GM18517 (cell line): ENCODE results near the gene CACNA1B.

Experiments
- ATAC-seq: cut with Tn5 transposase; IDR thresholded peaks from one replicate; pipeline ENCODE4 v1.9.1; 2021; ENCODE audit warnings: mild to moderate bottlenecking, moderate library complexity; ENCODE audit not compliant: unreplicated experiment

Gene CACNA1B

GRCh38 chr9:138025908-138026307 is 148.3 kb downstream of the CACNA1B start:
- no peak for ATAC-seq

- no peak for ATAC-seq
These were observed 151.0 kb downstream of the CACNA1B start for GRCh38 chr9:138028596-138028995.

GRCh38 chr9:138031186-138031585 is 153.6 kb downstream of the CACNA1B start:
- no peak for ATAC-seq

- no peak for ATAC-seq
These were observed 156.4 kb downstream of the CACNA1B start for GRCh38 chr9:138033950-138034349.

- ATAC-seq: no peak
These were observed 159.6 kb downstream of the CACNA1B start for GRCh38 chr9:138037140-138037539.

- ATAC-seq: no peak
These were observed 160.7 kb downstream of the CACNA1B start for GRCh38 chr9:138038244-138038671.

- no peak for ATAC-seq
These were observed 163.2 kb downstream of the CACNA1B start for GRCh38 chr9:138040446-138041430.

- ATAC-seq: no peak
These were observed 164.6 kb downstream of the CACNA1B start for GRCh38 chr9:138042146-138042545.

GRCh38 chr9:138042640-138043039 is 165.1 kb downstream of the CACNA1B start:
- no peak for ATAC-seq

- no peak for ATAC-seq
These were observed 165.5 kb downstream of the CACNA1B start for GRCh38 chr9:138043061-138043410.

- ATAC-seq: no peak
These were observed 166.1 kb downstream of the CACNA1B start for GRCh38 chr9:138043411-138044345.

- no peak for ATAC-seq
These were observed 167.2 kb downstream of the CACNA1B start for GRCh38 chr9:138044485-138045383.

GRCh38 chr9:138045541-138046490 is 168.2 kb downstream of the CACNA1B start:
- no peak for ATAC-seq

GRCh38 chr9:138046641-138047301 is 169.2 kb downstream of the CACNA1B start:
- no peak for ATAC-seq

- no peak for ATAC-seq
These were observed 170.0 kb downstream of the CACNA1B start for GRCh38 chr9:138047469-138048040.

GRCh38 chr9:138048184-138048583 is 170.6 kb downstream of the CACNA1B start:
- ATAC-seq: no peak

GRCh38 chr9:138049085-138049778 is 171.7 kb downstream of the CACNA1B start:
- no peak for ATAC-seq
